Activated CD4-positive, alpha-beta T cell treated with anti-CD3 and anti-CD28 coated beads, Interleukin-2, amount 50 U/mL, for 16 hours (primary cell): ENCODE results near the gene GSK3A.
A peak's percentile ranks its signal among the peaks of the same experiment; 100 is the strongest.

Experiments
- DNase-seq: peaks from one replicate; pipeline ENCODE4 v3.0.0-alpha.2; 2020

The GSK3A gene

DNA sequence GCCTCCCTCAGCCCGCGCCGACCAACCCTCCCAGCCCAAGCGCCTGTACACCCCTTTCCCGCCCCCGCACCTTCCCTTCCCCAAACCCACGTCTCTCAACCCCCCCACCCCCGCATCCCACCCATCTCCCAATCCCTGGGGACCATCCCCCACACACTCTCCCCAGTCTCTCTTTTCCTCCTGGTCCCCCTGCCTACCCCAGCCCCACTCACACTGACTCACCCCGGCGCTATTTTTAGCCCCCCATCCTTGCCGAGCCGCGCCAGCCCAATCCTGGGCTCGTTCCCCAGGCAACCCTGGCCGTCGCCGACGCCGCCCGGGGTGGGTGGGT, 38.4 kb upstream of the GSK3A start:
- no peak for DNase-seq

DNA sequence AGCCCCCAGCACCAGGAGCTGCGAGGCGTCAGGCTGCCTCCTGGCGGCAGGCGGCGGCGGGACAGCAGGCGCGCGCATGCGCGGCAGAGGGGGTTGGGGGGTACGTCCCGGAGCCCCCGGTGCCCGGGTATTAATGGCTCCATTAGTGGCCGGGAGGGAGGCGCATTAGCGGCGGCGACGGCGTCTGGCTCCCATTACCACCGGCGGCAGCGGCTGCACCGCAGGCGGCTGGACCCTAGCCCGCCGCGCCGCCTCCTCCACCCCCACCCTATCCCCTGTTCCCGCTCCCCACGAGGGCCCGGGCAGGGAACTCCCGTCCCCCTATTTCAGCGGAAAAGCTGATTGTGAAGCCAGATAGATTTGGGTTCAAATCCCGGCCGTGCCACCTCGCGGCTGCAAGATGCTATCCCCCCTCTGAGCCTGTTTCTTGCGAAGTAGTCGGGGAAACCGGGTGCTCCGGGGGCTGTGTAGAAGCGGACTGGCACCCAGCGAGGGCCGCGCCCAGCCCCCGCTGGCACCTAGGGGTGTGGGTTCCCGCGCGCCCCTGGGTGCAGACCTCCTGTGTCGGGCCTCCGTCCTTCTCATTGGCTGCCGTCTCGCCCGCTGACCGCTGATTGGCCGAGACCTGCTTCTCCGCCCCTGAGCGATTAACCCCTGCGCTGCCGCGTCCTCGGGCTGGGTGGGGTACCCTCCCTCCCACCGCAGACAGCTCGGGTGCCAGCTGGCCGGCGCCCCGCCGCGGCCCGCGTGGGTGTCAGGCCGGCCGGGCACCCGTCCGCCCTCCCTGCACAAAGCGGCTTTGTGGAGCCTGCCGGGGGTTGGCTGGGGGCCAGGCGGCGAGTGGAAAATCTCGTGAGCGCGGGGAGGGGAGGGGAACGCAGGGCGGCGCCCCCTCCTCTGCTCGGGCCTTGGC, 37.8 kb upstream of the GSK3A start:
- DNase-seq = peak; percentile 96

GRCh38 chr19:42279155-42279901, 36.9 kb upstream of the GSK3A start:
- no peak for DNase-seq

DNA sequence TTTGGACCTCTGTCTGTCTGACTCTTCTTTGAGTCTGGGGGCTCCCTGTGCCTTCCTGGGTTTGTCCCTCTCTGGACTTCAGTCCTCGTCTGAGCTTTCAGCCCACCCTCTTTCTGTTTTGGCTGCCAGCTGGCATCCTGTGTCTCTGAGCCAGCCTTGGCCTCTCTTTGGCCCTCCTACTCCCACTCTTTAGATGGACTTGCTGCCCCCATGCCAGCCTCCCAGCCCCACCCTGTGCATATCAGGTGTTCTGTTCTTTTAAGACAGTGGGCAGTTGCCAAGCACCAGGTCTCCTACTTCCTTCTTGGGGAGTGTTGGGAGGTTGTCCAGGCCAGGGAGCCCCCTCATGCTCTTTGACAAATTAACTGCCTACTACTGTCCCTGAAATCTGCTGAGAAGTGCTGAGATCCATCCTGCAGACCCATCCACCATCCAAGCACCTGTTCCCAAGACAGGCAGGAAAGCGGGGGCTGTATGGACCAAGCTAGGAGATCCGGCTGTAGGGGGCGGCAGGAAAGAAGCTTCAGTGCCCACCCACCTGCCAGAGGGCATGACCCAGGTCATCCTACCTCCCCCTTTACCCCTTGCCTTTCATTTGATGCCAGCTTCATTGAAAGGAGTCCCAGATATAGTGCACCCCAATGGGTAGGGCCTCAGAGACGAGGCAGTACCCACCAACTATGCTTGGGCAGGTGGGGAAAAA, 36.2 kb upstream of the GSK3A start:
- DNase-seq = no peak

DNA sequence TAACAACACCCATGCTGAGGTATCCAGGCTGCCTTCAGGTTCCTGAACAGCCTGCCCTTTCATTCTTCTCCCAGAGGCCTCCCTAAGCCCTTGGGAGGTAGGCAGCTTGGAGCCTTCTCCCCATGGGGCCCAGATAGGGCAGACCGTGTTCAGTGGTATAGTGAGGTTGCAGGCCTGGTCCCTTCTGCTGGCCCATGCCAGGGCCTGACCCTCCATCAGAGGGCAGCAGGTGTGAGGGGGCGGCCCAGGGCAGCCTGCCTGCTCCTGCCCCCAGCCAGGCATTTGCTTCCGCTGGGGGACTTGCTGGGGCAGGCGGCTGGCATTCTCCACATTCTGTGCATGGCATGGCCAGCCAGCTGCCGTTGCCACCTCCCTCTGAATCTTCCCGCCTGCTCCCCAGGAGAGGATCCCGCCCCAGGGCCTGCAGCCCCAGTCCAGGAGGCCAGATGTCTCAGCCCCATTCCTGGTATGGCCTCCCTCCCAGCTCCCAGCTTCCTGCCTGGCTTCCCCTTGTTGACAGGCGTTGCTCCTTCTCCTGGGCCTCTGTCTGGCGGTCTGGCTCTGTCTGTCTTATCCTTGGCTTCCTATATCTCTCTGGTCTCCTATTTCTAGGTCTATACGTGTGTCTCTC, 35.5 kb upstream of the GSK3A start:
- DNase-seq = no peak

GRCh38 chr19:42276821-42277220, 34.4 kb upstream of the GSK3A start:
- peak; percentile 77 for DNase-seq

GRCh38 chr19:42276284-42276683, 33.9 kb upstream of the GSK3A start:
- DNase-seq = no peak

DNA sequence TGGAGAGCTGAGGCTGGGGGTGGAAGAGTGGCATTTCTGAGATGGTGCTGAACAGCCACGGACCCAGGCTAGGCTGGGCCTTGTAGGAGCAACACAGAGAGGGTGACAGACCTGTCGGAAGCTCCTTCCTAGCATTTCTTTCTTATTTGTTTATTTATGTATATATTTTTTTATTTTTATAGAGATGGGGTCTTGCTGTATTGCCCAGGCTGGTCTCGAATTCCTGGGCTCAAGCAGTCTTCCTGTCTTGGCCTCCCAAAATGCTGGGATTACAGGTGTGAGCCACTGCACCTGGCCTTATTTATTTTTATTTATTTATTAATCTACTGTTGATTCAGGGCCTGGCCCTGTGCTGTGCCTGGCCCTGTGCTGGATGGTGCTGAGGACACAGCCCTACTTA, 33.1 kb upstream of the GSK3A start:
- no peak for DNase-seq

GRCh38 chr19:42275103-42275502, 32.7 kb upstream of the GSK3A start:
- DNase-seq = no peak

- DNase-seq = no peak
Observed at GRCh38 chr19:42274065-42274682, 31.8 kb upstream of the GSK3A start.

DNA sequence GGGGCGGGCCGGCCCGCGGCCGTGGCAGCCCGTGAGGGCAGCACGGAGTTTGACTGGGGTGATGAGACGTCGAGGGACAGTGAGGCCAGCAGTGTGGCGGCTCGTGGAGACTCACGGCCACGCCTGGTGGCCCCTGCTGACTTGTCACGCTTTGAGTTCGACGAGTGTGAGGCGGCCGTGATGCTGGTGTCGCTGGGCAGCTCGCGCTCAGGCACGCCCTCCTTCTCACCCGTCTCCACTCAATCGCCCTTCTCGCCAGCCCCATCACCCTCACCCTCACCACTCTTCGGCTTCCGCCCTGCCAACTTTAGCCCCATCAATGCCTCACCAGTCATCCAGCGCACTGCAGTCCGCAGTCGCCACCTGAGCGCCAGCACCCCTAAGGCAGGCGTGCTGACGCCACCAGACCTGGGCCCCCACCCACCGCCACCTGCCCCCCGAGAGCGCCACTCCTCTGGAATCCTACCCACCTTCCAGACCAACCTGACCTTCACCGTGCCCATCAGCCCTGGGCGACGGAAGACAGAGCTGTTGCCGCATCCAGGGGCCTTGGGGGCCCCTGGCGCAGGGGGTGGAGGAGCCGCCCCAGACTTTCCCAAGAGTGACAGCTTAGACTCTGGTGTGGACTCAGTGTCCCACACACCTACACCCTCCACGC, 31.1 kb upstream of the GSK3A start:
- DNase-seq = no peak

DNA sequence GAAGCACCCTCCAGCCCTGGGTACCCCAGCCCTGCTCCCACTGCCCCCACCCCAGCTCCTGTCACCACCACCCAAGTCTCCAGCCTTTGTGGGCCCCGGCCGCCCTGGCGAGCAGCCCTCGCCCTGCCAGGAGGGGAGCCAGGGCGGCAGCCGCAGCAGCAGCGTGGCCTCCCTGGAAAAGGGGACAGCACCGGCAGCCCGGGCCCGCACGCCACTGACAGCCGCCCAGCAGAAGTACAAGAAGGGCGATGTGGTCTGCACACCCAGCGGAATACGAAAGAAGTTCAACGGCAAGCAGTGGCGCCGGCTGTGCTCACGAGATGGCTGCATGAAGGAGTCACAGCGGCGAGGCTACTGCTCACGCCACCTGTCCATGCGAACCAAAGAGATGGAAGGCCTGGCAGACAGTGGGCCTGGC, 30.6 kb upstream of the GSK3A start:
- no peak for DNase-seq

DNA sequence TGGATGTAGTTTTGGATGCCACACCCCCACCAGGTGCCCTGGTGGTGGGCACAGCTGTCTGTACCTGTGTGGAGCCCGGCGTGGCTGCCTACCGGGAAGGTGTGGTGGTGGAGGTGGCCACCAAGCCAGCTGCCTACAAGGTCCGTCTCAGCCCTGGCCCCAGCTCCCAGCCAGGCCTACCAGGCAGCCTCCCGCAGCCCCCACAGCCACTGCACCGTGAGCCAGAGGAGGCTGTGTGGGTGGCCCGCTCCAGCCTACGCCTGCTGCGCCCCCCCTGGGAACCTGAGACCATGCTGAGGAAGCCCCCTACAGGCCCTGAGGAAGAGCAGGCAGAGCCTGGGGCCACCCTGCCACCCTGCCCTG, 30.1 kb upstream of the GSK3A start:
- DNase-seq = no peak

GRCh38 chr19:42271861-42272534, 29.6 kb upstream of the GSK3A start:
- no peak for DNase-seq

DNA sequence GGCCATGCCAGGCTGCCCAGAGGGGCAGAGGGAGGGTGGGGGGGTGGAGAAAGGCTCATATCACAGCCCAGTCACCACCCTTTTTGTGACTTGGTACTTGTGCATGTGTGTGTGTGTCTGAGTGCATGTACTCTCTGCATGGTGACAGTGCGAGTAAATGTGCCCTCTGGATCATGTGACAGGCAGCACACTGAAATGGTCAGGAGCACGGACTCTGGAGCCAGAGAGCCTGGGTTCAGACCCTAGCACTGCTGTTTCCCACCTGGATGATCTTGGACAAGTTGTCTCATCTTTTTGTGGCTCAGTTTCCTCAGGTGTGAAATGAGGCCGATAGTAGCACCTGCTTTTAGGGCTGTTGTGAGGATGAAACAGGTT, 28.6 kb upstream of the GSK3A start:
- DNase-seq = no peak

DNA sequence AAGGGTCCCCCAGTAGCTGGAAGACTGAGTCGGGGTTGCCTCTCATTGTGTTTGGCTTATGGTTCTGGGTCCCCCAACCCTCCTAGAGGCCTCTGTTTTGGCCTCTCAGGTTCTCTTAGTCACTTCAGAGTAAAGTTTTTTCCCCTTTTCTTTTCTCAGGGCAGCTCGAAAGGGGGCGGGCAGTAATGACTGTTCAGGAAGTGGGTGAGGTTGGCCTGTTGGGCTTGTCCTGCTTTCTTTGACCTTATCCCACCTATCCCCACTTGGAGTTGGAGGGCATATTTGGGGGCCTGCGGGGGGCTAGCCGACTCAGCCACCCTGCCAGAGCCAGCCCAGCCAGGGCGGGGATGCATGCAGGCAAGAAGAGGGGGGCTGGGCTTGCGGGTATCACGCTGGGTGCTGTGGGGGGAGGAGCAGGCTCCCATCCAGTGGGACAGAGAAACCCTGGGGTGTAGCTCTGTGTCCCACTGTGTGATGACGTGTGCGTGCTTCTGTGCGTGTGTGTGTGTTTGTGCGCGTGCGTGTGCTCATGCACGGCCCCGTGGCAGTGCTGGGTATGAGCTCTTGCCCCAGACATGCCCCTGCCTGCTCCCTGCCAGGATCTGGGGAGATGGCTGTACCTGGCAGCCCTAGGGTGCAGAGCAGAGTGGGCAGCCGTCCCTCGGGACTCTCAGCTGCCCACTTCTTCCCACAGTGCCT, 28.1 kb upstream of the GSK3A start:
- peak; percentile 73 for DNase-seq

- no peak for DNase-seq
Observed at GRCh38 chr19:42269478-42270345, 27.3 kb upstream of the GSK3A start.

GRCh38 chr19:42268704-42269477, 26.5 kb upstream of the GSK3A start, which contains the start of gene CIC:
Gene CIC (plus strand): TSS chr19:42269252. CDS start chr19:42271784, 2,532 bp downstream.
- DNase-seq = peak; percentile 100

DNA sequence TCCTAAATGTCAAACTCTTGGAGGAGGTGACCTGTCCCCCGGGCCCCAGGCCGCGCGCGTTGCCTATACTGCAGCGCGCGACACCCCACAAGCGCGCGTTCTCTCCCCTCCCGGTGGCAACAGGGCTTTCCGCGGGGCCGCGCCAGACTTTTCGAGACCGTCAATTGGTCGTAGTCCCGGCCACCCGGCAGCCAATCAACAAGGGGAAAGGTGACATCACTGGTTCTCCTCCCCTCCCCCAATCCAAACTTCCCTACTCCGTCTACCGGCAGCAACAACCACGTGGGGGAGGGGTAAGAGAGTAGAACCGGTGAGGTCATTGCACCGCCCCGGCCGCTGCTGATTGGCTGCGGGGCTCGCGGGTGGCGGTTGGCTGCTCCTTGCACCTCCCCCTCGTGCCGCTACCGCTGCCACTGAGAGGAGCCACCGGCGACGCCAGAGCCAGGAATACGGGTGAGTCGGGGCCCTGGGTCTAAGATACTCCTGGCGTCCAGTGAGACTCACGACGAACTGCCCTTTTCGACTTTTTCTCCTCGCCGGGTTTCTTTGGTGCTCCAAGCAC, 25.8 kb upstream of the GSK3A start:
- DNase-seq = peak; percentile 100
